ENCODE results near the gene IVD.

DNA sequence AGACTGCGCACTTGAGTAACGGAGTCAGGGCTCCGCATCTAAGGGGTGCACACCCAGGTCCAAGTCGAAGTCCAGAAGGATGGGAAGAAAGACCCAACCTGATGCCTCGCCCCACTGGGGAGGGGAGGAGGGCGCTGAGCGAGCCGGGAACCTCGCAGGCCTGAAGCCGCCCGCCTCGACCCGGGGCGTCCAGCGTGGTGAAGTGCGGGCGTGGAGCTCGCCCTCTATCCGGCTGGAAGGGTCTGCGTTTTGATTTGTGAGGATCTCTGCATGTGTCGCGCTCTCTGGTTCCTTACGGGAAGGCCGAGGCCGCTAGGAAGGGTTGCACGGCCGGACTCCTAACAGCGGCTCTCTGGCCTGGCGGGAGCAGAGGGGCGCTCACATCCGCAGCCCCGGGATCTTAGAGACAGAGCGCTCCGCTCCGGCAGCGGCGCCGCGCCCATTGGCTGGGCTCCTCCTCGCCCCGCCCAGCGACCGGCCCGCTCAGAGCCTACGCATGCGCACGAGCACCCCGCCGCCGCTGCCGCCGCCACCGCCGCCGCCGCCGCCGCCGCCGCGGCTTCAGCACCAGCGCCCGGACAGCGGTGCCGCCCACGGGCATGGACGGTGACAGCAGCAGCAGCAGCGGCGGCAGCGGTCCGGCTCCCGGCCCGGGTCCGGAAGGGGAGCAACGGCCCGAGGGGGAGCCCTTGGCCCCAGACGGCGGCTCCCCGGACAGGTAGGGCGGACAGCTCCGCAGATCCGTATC lies 47.7 kb upstream of the IVD start, which contains the start of gene DISP2:
- no peak for TF ChIP-seq POLR2A (IDR thresholded peaks at IDR 0.05; ENCODE audit: extremely low read depth, insufficient read length)
- TF ChIP-seq MYC (IDR thresholded peaks at IDR 0.05; ENCODE audit: low read depth, low read length): no peak
- TF ChIP-seq, protein P1, sequence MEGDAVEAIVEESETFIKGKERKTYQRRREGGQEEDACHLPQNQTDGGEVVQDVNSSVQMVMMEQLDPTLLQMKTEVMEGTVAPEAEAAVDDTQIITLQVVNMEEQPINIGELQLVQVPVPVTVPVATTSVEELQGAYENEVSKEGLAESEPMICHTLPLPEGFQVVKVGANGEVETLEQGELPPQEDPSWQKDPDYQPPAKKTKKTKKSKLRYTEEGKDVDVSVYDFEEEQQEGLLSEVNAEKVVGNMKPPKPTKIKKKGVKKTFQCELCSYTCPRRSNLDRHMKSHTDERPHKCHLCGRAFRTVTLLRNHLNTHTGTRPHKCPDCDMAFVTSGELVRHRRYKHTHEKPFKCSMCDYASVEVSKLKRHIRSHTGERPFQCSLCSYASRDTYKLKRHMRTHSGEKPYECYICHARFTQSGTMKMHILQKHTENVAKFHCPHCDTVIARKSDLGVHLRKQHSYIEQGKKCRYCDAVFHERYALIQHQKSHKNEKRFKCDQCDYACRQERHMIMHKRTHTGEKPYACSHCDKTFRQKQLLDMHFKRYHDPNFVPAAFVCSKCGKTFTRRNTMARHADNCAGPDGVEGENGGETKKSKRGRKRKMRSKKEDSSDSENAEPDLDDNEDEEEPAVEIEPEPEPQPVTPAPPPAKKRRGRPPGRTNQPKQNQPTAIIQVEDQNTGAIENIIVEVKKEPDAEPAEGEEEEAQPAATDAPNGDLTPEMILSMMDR (IDR thresholded peaks at IDR 0.05; ENCODE audit: low read depth, low read length): no peak

All from NB4 (cell line).